ENCODE measurements around the gene ZNF486.
"Not testable (repeated sequence)": the region's sequence is repeated elsewhere in the genome, so short reads cannot be mapped to it uniquely, and the experiment has no call there.

ZNF486 gene

DNA sequence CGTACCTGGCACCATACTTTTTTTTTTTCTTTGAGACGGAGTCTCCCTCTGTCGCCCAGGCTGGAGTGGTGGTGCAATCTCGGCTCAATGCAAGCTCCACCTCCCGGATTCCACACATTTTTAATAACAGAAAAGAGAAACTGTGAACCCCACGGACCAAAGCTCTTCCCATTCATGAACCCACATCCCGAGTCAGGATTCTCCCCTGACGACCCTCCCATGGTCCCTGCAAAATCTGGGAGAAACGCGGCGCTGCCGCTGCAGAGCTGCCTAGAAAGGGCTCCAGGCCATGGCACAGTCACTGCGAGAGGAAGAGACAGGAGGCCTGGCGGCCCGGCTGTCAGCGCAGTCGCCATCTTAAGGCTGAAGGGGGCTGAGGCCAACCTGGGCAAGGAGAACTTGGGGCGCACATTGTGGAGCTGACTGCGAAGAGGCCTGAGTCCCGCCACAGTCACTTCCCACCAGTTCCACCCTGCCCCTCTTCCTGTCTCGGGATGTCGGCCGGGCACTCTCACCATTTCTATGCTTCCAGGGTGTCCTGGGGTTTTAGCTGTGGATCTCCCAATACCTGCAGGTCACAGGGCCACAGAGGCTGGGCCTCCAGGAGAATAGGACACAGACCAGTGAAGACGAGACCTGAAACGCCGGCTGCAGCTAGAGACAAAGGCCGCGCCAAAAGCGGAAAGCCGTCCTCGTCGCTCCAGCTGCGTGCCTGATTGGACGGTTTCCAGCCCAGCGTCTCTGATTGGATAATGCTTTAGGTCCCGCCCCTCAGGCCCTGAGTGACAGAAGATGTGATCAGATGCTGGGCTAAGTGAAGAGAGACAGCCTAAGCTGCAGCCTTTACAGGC lies 71.0 kb downstream of the ZNF486 start:
- peak; percentile 89 for DNase-seq

GRCh38 chr19:20243629-20244028 lies 76.6 kb downstream of the ZNF486 start:
- DNase-seq = no peak

- DNase-seq = no peak
Observed at GRCh38 chr19:20244356-20244755, 77.3 kb downstream of the ZNF486 start.

- DNase-seq = no peak
Observed at GRCh38 chr19:20245309-20245708, 78.3 kb downstream of the ZNF486 start.

GRCh38 chr19:20247016-20247683 lies 80.1 kb downstream of the ZNF486 start:
- no peak for DNase-seq

DNA sequence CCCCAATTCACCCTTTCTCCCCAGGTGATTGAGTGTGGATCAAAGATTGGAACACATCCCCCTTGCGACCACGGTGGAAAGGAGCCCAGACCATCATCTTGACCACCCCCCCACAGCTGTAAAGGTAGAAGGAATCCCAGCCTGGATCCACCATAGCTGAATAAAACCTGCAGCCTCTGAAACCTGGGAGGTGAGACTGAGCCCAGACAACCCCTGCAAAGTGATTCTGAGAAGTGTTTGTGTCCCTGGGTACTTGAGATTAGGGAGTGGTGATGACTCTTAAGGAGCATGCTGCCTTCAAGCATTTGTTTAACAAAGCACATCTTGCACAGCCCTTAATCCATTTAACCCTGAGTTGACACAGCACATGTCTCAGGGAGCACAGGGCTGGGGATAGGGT lies 81.2 kb downstream of the ZNF486 start:
- DNase-seq = not testable (repeated sequence)
